HG02973 (cell line): Measurements from ENCODE around the gene DICER1.
A peak's percentile ranks its signal among the peaks of the same experiment; 100 is the strongest.
"Not testable (repeated sequence)": the region's sequence is repeated elsewhere in the genome, so short reads cannot be mapped to it uniquely, and the experiment has no call there.

Experiments used
- ATAC-seq: cut with Tn5 transposase; IDR thresholded peaks from one replicate; pipeline ENCODE4 v1.9.1; 2021; ENCODE audit warnings: moderate library complexity; ENCODE audit not compliant: unreplicated experiment

Gene DICER1

DNA sequence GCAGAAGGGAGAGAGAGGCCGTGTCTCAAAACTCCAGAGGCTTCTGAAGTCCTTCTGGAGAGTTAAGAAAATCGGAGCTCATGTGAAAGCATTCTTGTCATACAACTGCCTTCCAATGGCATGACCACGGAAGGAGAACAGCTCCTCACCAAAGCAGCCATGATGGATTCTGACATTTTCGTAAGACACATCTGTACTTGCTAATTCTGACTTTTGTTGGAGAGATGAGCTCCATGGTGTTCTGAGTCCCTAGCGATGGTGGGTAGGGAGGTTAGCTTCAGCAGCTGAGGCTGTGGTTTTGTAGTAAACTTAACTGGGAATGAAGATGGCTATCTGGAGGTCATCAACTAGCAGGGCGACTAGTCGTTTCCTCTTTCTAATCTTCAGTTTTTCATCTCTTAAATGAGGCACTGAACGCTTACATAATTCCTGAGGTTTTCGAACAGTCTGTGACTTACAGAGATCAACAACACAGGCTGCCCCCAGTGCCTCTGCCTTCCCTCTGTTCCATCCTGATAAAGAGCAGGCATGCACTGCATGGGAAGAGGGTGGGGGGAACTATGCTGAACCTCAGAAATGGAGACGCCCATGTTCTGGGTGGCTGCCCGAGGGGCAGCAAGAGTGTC, 28.6 kb upstream of the DICER1 start:
- ATAC-seq = no peak

DNA sequence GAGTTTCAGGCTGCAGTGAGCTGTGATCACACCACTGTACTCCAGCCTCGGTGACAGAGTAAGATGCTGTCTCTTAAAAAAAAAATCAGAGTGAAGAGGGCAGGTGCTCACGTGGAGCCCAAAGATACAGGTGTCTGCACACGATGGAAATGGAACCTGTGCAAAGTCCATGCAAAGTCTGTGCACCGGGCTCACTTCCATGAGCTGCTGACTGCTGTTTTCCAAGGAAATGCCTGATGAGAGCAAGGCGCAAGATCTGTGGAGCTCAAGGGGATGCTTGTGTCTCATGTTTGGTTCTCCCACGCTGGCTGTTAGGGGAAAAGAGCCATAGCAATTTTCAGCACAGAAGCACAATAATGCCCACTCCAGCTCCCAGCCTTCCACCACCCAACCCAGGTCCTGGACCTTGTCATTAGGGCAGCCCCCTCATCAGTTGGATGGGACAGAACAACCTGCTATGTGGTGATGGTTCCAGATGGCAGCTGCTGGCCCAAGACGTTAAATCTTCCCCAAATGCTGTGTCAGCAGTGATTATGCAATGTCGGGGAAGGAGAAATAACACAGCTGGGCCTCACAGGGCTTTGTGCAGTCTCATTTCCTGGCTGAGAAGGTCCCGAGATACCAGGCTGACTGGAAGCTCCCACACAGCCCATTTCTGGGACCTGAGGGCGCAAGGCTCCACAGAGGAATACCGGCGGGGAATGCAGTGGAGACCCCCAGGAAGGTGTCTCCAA, 27.9 kb upstream of the DICER1 start:
- no peak for ATAC-seq

DNA sequence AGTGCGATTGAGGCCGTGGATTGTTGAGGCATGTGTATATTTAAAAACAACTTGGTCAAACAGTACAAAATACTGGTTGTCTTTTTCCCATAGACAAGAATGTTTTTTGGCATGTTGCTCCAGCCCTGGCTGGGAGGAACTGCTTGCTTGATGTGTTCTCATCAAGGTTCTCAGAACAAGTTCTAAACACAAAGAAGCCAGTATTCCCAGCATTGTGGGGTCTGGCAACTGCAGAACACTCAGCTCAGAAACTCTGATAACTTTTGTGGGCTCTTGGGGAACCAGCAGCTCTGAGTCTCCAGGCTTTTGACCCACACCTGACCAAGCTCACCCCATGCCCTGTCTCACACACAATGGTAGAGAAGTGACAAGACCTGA, 27.1 kb upstream of the DICER1 start:
- ATAC-seq = no peak

DNA sequence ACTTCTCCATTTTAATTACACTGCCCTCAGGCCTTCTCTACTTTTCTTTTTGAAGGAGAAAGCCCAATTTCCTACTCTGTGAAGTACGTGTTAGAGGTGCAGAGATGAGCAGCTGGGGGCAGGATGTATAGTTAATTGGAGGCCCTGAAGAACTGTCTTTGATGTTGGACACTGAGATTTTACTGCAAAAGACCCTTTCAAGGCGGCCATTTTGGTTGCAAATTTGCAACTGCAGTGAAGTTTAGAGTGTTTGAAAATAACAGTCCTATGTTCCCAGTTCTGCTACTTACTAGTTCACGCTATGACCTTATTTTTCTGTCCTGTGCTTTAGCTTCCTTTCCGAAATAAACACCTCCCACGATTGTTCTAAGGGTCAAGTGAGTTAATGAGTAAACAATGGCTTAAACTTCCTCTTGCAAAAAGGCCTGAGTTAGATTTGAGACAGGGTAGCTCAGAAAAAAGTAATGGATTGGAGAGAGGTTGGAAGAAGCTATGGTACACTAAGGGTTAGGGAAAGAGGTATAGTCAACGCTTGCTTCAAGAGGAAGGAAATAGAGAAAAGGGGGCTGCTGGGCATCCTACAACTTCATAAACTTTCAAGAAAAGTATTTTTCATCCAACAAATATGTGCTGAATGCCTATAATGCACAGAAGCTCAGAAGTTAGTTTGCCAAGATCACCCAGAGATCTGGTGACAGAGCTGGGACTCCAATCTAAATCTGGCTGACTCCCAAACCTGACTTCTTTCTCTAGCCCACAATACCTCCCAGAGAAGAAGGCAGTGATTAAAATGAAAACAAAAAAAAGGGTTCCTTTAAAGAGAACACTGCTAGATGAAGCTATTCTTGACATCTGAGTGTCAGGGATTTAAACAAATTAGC, 26.4 kb upstream of the DICER1 start:
- ATAC-seq = no peak

DNA sequence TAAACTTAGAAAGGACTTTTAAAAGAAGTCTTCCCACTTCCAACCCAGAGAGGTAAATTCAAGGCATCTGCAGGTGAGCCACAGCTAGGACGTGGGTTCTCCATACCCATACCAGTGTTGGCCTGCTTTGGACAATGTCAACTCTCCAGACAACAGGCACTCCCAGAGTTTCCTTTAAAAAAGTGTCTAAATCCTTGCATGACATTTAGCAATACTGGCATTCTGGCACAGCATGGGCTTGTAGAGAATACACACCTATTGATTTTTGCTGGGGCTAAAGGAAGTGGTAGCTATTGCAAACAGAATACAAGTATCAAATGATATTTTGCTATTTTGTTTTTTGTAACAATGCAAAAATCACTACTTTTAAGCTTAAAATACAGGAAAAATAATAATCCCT, 25.8 kb upstream of the DICER1 start:
- no peak for ATAC-seq

DNA sequence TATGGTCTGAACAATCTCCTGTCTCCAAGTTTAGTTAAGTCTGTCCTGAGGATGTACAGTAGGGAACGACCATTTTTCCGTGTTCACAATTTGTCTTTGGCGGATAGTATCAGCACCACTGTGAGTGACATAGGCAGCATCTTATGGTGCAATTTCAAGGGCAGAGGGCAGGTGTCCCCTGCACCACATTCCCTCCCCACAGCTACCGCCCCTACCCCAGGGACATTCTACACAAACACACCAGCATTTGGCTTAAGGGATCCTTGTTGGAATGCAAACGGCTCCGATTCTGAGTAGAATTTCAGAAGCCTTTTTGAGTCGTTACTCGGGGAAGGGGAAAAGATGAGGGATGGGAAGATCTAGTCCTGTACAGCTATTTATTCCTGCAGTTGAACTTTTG, 25.1 kb upstream of the DICER1 start:
- no peak for ATAC-seq

DNA sequence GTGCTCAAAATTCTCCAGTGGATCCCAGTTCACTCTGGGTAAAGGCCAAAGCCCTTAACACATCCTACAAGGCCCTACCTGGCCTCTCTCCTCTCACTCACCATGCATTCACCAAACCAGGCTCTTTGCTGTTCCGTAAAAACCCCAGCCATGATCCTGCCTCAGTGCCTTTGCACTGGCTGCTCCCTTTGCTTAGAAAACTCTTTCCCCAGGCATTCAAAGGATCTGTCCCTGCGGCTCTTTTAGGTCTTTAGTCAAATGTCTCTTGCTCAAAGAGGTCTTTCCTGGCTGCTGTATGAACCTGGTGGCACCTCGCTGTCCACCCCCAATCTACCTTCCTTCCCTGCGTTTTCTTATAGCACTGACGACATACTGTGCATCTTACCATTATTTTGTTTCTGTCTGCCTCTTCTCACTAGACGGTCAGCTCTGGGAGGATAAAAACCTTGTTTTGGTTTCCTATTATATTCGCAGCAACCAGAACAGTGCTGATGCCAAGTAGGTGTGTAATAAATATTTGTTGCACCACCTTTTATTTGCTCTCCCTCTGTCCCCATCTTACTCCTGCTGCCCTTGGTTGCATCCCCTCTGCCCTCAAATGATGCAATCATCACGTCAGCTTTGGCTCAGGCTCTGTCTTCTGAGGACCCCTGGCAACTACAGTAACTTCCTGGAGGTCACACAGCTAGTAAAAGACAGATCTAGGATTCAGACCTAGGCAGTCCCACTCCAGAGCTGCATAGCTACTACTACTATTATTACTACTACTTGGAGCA, 23.8 kb upstream of the DICER1 start:
- ATAC-seq = no peak

DNA sequence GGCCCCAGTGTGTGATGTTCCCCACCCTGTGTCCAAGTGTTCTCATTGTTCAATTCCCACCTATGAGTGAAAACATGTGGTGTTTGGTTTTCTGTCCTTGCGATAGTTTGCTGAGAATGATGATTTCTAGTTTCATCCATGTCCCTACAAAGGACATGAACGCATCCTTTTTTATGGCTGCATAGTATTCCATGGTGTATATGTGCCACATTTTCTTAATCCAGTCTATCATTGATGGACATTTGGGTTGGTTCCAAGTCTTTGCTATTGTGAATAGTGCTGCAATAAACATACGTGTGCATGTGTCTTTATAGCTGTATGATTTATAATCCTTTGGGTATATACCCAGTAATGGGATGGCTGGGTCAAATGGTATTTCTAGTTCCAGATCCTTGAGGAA, 18.3 kb upstream of the DICER1 start:
- ATAC-seq = not testable (repeated sequence)

DNA sequence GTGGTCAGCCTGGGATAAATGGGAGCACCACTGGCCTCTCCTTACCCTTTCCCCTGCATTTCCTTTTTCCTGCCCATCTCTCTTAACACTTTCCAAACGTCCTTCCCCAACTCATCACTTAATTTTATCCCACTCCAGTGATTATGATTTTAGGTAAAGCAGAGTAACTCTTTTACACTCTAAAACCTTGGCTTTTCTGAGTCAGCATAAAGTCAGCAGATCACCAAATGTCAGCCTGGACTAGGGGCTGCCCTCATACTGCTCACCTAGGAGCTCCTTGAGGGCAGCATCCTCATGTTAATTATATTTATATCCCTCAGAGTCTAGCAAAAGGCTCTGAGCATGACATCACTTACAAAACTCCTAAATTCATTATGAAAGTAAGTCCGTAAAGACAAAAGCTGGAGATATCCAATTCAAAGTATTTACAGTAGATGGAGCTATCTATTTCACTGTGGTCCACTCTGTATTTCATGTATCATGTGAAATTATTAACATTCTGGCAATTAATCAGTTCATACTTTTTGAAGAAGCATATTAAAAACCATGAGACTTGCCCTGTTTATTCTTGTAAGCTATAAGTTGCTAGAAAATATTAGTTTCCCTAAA, 17.0 kb upstream of the DICER1 start:
- no peak for ATAC-seq

DNA sequence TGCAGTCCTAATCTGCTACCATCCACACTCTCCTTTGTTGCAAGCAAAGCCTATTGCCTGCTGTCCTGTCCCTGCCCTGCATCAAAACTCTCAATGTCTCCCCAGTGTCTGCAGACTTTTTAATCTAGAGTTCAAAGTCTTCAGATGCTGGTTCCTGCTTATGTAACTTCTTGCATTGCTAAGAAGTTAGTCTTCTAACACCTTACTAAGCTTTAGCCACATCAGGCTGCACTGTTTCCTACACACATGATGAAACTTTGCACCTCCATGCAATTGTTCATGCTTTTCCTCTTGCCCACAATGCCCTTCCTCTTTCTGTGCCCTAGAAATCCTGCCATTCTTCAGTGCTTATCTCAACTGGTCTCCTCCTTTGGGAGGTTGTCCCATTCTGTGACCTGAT, 16.2 kb upstream of the DICER1 start:
- no peak for ATAC-seq

DNA sequence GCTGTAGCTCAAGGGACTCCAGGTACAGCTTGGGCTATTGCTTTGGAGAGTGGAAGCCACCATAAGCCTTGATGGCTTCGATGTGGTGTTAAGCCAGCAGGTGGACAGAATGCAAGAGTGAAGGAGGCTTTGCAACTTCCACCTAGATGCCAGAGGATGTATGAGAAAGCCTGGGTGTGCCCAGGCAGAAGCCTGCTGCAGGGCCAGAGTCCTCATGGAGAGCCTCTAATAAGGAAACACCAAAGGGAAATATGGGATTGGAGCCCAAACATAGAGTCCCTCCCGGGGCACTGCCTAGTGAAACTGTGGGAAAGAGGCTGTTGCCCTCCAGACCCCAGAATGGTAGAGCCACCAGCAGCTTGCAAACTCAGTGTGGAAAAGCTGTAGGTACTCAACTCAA, 9.8 kb upstream of the DICER1 start:
- no peak for ATAC-seq

DNA sequence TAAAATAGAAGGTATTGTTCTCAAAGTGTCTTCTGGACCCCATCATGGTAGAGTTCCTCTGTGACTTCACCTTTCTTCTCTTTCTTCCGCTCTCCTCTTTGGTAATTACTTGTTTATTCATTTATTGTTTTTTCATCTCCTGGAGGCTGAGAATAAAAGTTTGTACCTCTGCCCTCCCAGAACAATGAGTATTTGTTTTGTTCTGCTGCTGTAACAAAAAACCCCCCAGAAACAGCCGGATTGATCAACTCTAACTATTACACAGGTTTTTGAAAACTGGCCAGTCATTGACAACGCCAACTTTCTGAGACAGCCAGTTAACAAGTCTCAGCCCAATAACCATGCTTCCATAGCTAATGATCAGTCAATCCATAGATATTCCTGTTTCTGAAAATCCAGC, 8.2 kb upstream of the DICER1 start:
- ATAC-seq = no peak

DNA sequence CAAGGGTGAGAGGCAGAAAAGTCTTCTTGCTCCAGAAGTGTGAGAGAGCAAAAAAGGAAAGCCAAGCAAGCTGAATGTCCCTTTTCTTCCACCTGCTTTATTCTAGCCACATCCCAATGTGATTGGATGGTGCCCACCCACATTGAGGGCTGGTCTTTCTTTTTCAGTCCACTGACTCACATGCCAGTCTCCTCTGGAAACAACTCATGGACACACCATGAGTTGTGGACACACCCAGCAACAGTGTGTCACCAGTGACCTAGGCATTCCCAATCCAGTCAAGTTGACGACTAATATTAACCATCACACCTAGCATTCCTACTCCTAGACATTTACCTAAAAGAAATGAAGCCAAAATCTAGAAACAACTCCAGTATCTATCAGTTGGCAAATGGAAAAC, 7.2 kb upstream of the DICER1 start:
- ATAC-seq = no peak

DNA sequence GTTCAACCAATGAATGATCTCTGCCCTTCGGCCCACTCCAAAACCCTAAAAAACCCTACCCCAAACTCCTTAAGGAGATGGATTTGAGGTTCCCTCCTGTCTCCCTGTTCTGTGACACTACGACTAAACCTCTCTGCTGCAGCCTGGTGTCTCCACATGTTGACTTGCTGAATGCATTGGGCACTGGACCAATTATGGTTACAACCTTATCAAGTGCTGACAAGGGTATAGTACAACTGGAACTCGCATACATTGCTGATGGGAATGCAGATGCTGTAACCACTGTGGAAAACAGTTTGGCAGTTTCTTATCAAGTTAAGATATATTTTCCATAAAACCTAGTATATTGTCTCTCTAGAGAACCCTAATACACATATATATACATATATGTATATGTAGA, 6.3 kb upstream of the DICER1 start:
- ATAC-seq = no peak

DNA sequence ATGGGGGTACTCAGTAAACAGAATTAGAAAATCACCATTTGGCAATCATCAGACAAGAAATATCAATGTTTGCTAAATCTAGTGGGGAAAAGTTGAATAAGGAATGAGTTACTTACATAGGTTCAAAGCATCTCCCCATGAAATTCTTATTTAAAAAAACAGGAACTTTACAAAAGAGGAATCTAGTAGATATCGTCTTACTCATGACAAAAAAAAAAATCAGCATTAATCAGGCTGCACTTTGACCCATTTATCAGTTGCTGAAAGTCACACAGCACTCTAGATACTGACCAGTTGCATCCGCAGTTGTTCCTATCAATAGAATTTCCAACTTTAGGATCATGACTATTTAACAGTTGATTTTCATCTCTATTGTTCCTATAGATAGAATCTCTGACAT, 5.8 kb upstream of the DICER1 start:
- no peak for ATAC-seq

DNA sequence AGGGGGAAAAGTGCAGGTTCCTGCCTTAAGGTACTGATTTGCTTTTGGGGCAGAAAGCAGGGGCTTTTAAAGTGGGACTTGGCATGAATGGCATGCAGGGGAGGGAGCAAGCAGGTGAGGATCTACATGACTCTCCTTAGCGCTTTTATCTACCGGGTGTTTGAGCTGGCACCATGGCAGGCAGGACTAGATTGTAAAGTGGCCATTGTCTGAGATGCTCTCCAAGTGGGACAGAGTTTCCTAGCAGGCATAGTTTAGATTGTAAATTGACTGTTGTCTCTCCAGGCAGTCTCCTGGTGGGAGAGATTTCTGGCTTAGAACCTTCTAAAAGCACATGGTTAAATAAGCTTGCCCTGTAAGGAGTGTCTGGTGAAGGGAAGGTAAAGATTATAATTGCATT, 5.3 kb upstream of the DICER1 start:
- ATAC-seq = no peak

DNA sequence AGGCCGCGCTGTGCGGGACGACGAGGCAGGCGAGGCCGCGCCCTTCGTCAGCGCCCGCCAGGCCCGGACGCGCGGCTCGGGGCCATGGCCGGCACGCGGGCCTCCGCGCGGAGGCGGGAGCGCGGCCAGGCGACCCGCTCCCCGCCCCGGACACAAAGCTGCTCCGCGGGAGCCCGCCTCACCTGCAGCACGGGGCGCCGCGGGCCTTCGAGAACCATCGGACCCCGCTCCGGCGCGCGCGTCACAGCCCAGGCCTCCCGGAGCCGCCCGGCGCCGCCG, 342 bp downstream of the DICER1 start:
- no peak for ATAC-seq

DNA sequence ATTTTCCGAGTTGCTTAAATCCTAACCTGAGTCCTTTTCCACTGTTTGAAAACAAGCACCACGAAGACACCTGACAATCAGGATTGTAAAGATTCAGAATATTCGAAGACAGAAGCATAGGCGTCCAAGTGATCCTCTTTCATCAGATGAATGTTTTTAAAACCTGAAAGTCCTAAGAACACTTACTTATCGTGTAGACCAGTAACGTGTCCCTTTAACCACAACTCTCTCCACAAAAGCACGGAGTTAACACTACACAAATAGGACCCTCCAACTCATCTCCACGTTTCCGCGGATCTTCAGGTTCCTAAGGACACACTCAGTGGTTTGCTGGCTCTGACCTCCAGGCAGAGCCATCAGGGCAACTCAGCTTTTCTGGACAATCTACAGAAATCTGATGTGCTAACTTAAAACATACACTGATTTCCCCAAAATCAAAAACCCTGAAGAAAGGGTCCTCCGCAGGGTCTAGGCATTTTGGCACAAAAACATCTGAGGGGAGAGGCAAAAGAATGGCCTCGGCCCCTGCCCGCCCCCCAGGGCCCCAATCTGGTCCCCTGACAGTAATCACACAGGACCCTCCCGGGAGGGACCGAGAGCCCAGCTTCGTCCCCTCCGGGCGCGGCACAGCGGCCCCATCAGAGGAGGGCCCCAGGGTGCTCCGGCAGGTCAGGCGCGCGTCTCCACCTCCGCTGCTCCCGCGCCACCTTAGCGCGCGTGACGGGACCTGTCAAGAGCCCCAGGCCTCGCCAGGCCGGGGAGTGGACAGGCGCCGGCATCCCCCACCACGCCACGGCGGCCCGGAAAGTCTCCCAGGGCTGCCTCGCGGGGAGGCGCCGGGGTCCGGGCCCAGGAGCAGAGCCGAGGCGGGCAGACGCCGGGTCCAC, 925 bp downstream of the DICER1 start:
- ATAC-seq = peak; percentile 24

DNA sequence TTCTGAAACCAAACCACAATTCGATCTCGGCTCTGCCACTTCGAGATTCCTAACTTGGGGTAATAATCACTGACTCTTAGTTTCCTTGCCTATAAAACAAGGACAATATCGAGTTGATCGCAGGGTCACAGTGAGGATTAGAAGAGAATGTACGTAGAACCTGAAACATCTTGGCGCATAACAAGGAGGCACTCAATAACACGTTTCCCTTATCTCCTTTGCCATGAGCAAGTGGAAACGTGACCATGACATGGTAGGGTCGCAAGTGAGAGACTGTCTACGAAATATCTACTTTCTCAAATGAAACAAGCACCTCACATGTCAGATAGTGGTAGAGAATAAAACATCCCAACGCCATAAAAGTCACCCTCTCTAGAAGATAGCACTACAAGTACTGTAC, 2.3 kb downstream of the DICER1 start:
- no peak for ATAC-seq

DNA sequence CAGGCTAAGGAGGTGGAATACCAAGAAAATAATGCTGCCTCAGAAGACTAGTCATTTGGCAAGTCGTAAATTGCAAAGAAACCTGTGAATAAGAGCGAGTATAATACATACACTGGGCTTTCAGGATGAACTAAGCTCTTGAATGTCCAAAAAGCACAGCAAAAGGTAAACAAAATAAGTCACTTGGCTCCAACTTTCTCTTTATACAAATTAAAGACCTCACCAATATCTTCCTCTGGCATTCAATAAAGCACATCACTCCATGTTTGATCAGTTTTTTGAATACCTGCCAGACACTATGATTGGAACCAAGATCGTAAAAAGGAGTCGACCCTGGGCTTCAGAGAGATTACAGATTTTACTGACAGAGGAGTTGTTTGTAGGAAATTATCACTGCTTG, 3.5 kb downstream of the DICER1 start:
- ATAC-seq = no peak
